Neutrophil (primary cell): ENCODE data around the gene EMCN.
"Not testable (repeated sequence)": the region's sequence is repeated elsewhere in the genome, so short reads cannot be mapped to it uniquely, and the experiment has no call there.

ENCODE experiments used
- H3K27ac ChIP-seq: fragments of 200-600 bp; sonication (generic); 2 replicates; pipeline ENCODE4 v1.5.1; 2016; ENCODE audit warnings: mild to moderate bottlenecking, moderate library complexity
- H3K27me3 ChIP-seq: fragments of 200-600 bp; sonication (generic); 2 replicates; pipeline ENCODE4 v1.6.0; 2016; ENCODE audit warnings: mild to moderate bottlenecking
- H3K36me3 ChIP-seq: fragments of 200-600 bp; sonication (generic); 2 replicates; pipeline ENCODE4 v1.5.1; 2017
- H3K4me1 ChIP-seq, 2 experiments: fragments of 200-600 bp in 1 of 2; sonication (generic) in 1 of 2; 1 replicate in 1 of 2; 2 replicates in 1 of 2; pipeline versions ENCODE4 v1.5.1 to v1.6.1; 2013 to 2016; ENCODE audit warnings: low read depth in 1 of 2, low read length in 1 of 2, mild to moderate bottlenecking in 1 of 2, moderate library complexity in 1 of 2; ENCODE audit not compliant: control insufficient read depth in 1 of 2, insufficient read depth in 1 of 2
- H3K4me3 ChIP-seq, 2 experiments: fragments of 200-600 bp in 1 of 2; sonication (generic) in 1 of 2; 1 replicate in 1 of 2; 2 replicates in 1 of 2; pipeline ENCODE4 v1.5.1; 2013 to 2016; ENCODE audit warnings: low read depth in 1 of 2, low read length in 1 of 2, mild to moderate bottlenecking in 1 of 2, moderate library complexity in 1 of 2
- H3K9me3 ChIP-seq: fragments of 200-600 bp; sonication (generic); 2 replicates; pipeline ENCODE4 v1.5.1; 2016
- CTCF ChIP-seq: fragments of 200-600 bp; sonication (generic); IDR thresholded peaks from 2 replicates; pipeline ENCODE4 v1.5.1; 2016; ENCODE audit warnings: antibody characterized with exemption

EMCN gene

GRCh38 chr4:100391086-100391485 lies 126.7 kb downstream of the EMCN start:
- Histone ChIP-seq H3K4me3 (no peak overlapping the region), H3K36me3 (no peaks in the 10 kb centered on the region), H3K9me3 (no peaks in the 10 kb centered on the region), H3K27ac (no peak overlapping the region), H3K27me3 (no peaks in the 10 kb centered on the region), H3K4me1 (no peaks in the 10 kb centered on the region)
- no peak for TF ChIP-seq CTCF

DNA sequence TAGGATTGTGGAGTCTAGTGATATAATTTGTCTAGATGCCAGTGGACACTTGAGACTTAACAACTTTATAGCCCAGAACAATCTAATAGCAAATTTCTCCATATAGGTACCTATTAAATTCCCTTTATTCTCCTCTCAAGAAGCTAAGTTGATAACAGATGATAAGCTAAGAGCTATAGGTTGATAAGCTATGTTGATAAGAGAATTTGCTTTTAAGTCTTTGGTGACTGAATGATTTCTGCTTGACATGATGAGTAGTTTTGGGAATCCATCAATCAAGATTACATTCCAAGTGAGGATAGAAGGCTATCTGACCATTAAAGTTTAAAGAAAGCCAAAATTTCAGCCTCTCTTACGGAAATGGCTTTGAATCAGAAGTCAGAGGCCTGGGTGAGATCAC lies 131.6 kb downstream of the EMCN start:
- Histone ChIP-seq H3K27ac (no peak overlapping the region), H3K9me3 (no peaks in the 10 kb centered on the region), H3K4me1 (peaks cover 8 to 18% of the 10 kb centered on the region in 2 experiments), H3K27me3 (no peaks in the 10 kb centered on the region), H3K4me3 (no peak overlapping the region), H3K36me3 (no peaks in the 10 kb centered on the region)
- no peak for TF ChIP-seq CTCF

GRCh38 chr4:100380401-100380800 lies 137.4 kb downstream of the EMCN start:
- H3K4me3 ChIP-seq, H3K27me3 ChIP-seq, H3K36me3 ChIP-seq, H3K9me3 ChIP-seq, H3K27ac ChIP-seq: not testable (repeated sequence)
- peaks cover 8 to 16% of the 10 kb centered on the region in 2 experiments for H3K4me1 ChIP-seq

GRCh38 chr4:100379583-100380105 lies 138.2 kb downstream of the EMCN start:
- no peaks in the 10 kb centered on the region for H3K9me3 ChIP-seq
- H3K4me3 ChIP-seq: no peak overlapping the region
- H3K27me3 ChIP-seq: no peaks in the 10 kb centered on the region
- TF ChIP-seq CTCF: no peak
- H3K36me3 ChIP-seq: no peaks in the 10 kb centered on the region
- peaks cover 6 to 9% of the 10 kb centered on the region in 2 experiments for H3K4me1 ChIP-seq
- no peak overlapping the region for H3K27ac ChIP-seq

DNA sequence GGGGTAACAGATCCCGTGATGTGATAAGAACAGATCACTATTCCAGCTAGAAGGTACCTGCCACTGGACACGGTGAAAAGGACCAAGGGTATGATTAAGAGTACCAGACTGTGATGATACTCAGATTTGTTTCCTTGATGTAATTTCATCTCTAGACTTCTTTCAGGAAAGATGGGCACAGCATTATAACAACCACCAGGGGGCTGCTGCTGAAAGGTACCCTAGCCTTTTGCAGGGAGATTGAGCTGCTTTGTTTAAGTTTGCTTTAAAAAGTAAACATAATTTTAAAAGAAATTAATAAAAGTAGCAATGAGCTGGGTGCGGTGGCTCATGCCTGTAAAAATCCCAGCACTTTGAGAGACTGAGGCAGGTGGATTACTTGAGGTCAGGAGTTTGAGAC lies 145.4 kb downstream of the EMCN start:
- H3K9me3 ChIP-seq: no peaks in the 10 kb centered on the region
- no peaks in the 10 kb centered on the region for H3K27me3 ChIP-seq
- no peak for TF ChIP-seq CTCF

GRCh38 chr4:100369871-100370270 lies 148.0 kb downstream of the EMCN start:
- no peak for TF ChIP-seq CTCF
- Histone ChIP-seq H3K9me3 (no peaks in the 10 kb centered on the region), H3K27ac (no peak overlapping the region), H3K4me1 (peaks cover 36% of the 10 kb centered on the region in 2 experiments), H3K4me3 (no peak overlapping the region), H3K36me3 (no peaks in the 10 kb centered on the region), H3K27me3 (no peaks in the 10 kb centered on the region)

More for the DNA sequence above, 145.4 kb downstream of the EMCN start:
- Histone ChIP-seq H3K36me3 (no peaks in the 10 kb centered on the region), H3K4me1 (peaks cover 12% of the 10 kb centered on the region in 2 experiments), H3K27ac (no peak overlapping the region), H3K4me3 (no peak overlapping the region)
